ENCODE data around the gene HDLBP.

GRCh38 chr2:241357531-241357930 lies 42.1 kb upstream of the HDLBP start:
- TF ChIP-seq CTCF (conservative IDR thresholded peaks at IDR 0.05): no peak
- TF ChIP-seq EZH2 (IDR thresholded peaks at IDR 0.05; ENCODE audit: low read depth): no peak

Measured in PC-9 (cell line).